ENCODE measurements around the gene LARP4B. TPM values are rescaled to one million over a fixed set of nuclear protein-coding genes. Genes with fewer than 3 reads are reported as not detected.

LARP4B gene
- total and polyA plus RNA-seq, 2 of the 13 experiments (the other 11 are each of a cell fraction or from before 2014, with no cell fraction given): 19.5 to 30.2 TPM

DNA sequence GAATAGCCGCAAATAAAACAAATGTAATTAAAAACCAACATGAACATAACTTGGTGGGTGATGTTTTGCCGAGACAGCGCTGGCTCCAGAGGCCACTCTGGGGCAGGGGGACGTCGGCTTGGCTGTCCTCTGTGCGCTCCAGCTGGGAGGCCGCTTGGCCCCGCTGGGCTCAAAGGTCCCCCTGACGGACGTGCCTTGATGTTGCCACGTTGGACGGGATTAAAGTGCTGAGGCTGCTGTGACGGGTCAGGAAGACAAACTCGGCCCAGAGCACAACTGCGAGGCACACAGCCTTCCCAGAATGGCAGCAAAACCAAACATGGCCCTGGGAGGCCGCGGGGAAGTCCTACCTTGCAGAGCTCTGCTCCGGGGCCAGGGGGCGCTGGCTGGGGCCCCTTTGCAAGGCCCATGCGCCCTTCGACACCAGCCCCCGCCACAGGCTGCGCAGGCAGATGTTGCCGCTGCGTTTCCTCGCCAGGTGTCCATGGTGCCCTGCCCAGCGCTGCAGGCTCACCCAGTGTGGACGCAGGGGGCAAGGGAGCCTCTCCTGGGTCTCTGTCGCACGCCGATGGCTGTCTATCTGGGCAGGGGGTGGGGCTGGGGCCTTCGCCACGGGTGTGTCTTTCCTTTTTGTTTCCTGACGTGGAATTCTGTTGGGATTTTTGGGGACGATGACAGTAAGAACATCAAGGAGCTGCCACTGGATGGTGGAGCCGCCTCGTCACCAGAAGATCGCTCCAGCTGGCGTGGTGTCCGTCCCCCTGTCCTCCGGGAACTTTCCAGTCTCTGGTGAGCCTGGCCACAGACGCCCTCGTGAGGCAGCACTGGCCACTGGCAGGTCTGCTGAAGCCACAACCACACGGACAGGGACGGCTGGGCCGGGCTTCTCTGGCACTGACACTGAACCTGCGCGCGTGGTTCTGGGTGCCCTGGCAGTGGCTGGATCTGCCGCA lies 142.4 kb downstream of the LARP4B start (continued):
- TF ChIP-seq, protein P1, sequence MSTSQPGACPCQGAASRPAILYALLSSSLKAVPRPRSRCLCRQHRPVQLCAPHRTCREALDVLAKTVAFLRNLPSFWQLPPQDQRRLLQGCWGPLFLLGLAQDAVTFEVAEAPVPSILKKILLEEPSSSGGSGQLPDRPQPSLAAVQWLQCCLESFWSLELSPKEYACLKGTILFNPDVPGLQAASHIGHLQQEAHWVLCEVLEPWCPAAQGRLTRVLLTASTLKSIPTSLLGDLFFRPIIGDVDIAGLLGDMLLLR (CRISPR knock-in tag; IDR thresholded peaks at IDR 0.05): no peak
- TF ChIP-seq NAIF1 (CRISPR knock-in tag; IDR thresholded peaks at IDR 0.05; ENCODE audit: borderline replicate concordance) (no peak), ZNF121 (CRISPR knock-in tag; IDR thresholded peaks at IDR 0.05) (no peak), RELA (CRISPR knock-in tag; IDR thresholded peaks at IDR 0.05) (no peak), ZNF136 (CRISPR knock-in tag; IDR thresholded peaks at IDR 0.05; ENCODE audit: low read depth) (no peak), TCF7L2 (IDR thresholded peaks at IDR 0.05; ENCODE audit: low read depth, low read length) (no peak), ZNF878 (CRISPR knock-in tag; IDR thresholded peaks at IDR 0.05) (no peak), TAF15 (IDR thresholded peaks at IDR 0.05; ENCODE audit: low read depth, low read length, poor library complexity, severe bottlenecking) (no peak), STAG1 (CRISPR knock-in tag; IDR thresholded peaks at IDR 0.05) (peak; percentile 83), ZNF761 (CRISPR knock-in tag; conservative IDR thresholded peaks at IDR 0.05) (no peak), PHF21A (CRISPR knock-in tag; IDR thresholded peaks at IDR 0.05) (peak; percentile 52; the same call in 1 of the 2 replicates), U2AF1 (optimal IDR thresholded peaks at IDR 0.05; ENCODE audit: low read depth, low read length) (no peak), RFX5 (IDR thresholded peaks at IDR 0.05; ENCODE audit: low read depth, low read length) (no peak), ZNF350 (CRISPR knock-in tag; IDR thresholded peaks at IDR 0.05; ENCODE audit: borderline replicate concordance, low read depth) (peak; percentile 32; the same call in 1 of the 2 replicates), YY1 (IDR thresholded peaks at IDR 0.05; ENCODE audit: insufficient read depth, insufficient replicate concordance, low read depth, low read length) (peak; percentile 47), RORA (CRISPR knock-in tag; IDR thresholded peaks at IDR 0.05) (no peak), TAF1 (CRISPR knock-in tag; IDR thresholded peaks at IDR 0.05) (no peak), IKZF4 (CRISPR knock-in tag; IDR thresholded peaks at IDR 0.05; ENCODE audit: borderline replicate concordance, low read depth, not compliant biosample characterization) (no peak), RXRB (CRISPR knock-in tag; IDR thresholded peaks at IDR 0.05; ENCODE audit: borderline replicate concordance) (no peak), TP53 (CRISPR knock-in tag; conservative IDR thresholded peaks at IDR 0.05) (no peak), KDM6A (CRISPR knock-in tag; IDR thresholded peaks at IDR 0.05; ENCODE audit: low read depth) (peak; percentile 74), ZNF547 (CRISPR knock-in tag; IDR thresholded peaks at IDR 0.05) (0 out of 2 replicates have a peak, but pooled peaks have one; percentile 23), MXI1 (IDR thresholded peaks at IDR 0.05; ENCODE audit: borderline replicate concordance, low read depth, low read length) (peak; percentile 50; the same call in 1 of the 3 replicates), MNT (IDR thresholded peaks at IDR 0.05) (no peak)
- TF ChIP-seq, protein P2, sequence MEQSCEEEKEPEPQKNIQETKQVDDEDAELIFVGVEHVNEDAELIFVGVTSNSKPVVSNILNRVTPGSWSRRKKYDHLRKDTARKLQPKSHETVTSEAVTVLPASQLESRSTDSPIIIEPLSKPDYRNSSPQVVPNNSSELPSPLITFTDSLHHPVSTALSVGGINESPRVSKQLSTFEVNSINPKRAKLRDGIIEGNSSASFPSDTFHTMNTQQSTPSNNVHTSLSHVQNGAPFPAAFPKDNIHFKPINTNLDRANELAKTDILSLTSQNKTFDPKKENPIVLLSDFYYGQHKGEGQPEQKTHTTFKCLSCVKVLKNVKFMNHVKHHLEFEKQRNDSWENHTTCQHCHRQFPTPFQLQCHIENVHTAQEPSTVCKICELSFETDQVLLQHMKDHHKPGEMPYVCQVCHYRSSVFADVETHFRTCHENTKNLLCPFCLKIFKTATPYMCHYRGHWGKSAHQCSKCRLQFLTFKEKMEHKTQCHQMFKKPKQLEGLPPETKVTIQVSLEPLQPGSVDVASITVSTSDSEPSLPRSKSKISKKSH (CRISPR knock-in tag; IDR thresholded peaks at IDR 0.05; ENCODE audit: borderline replicate concordance): peak; percentile 45; the same call in 1 of the 2 replicates
